Stimulated activated memory B cell treated with anti-CD40 and anti-IgM and Interleukin-4, amounts not matched to agents 10 μg/mL and 1 μg/mL and 100 μg/mL, for 72 hours (primary cell): Measurements from ENCODE around the gene OR10H5.
"Not testable (repeated sequence)": the region's sequence is repeated elsewhere in the genome, so short reads cannot be mapped to it uniquely, and the experiment has no call there.

Experiments
- ATAC-seq: fragments of 150-1000 bp; cut with Tn5 transposase; 2 replicates; pipeline ENCODE4 v1.10.0; 2021
- H3K27ac Mint-ChIP-seq: one replicate; pipeline ENCODE4 v1.8.0; 2022; ENCODE audit warnings: mild to moderate bottlenecking, mixed read lengths
- H3K27me3 Mint-ChIP-seq: one replicate; pipeline ENCODE4 v1.8.0; 2022; ENCODE audit warnings: mixed read lengths
- H3K36me3 Mint-ChIP-seq: one replicate; pipeline ENCODE4 v1.8.0; 2022; ENCODE audit warnings: mixed read lengths
- H3K4me1 Mint-ChIP-seq: one replicate; pipeline ENCODE4 v1.8.0; 2022; ENCODE audit warnings: mixed read lengths
- H3K4me3 Mint-ChIP-seq: one replicate; pipeline ENCODE4 v1.8.0; 2022; ENCODE audit warnings: mild to moderate bottlenecking, moderate library complexity, mixed read lengths
- H3K9me3 Mint-ChIP-seq: one replicate; pipeline ENCODE4 v1.8.0; 2022; ENCODE audit warnings: mixed read lengths

The OR10H5 gene

GRCh38 chr19:15831626-15832025 is 44.2 kb downstream of the OR10H5 start:
- no peaks in the 10 kb centered on the region for H3K36me3 Mint-ChIP-seq
- no peak overlapping the region for H3K4me3 Mint-ChIP-seq
- ATAC-seq: no peak
- H3K4me1 Mint-ChIP-seq: peaks cover 8% of the 10 kb centered on the region
- H3K27ac Mint-ChIP-seq: no peak overlapping the region
- no peaks in the 10 kb centered on the region for H3K9me3 Mint-ChIP-seq
- H3K27me3 Mint-ChIP-seq: peaks cover 18% of the 10 kb centered on the region

DNA sequence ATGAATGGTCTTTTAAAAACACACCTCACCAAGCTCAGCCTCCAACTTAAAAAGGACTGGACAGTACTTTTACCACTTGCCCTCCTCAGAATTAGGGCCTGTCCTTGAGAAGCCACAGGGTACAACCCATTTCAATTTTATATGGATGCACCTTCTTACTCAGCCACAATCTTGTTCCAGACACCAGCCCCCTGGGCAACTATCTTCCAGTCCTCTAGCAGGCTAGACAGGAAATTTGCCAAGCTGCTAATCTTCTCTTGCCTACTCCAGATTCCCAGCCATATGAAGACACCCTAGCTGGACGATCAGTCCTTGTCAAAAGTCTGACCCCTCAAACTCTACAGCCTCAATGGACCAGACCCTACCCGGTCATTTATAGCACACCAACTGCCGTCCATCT is 46.8 kb downstream of the OR10H5 start:
- H3K27ac Mint-ChIP-seq, ATAC-seq: not testable (repeated sequence)

GRCh38 chr19:15835565-15836329 is 48.3 kb downstream of the OR10H5 start:
- H3K36me3 Mint-ChIP-seq, H3K9me3 Mint-ChIP-seq, H3K27me3 Mint-ChIP-seq, ATAC-seq: not testable (repeated sequence)
- peak overlapping the region; percentile 83 for H3K4me3 Mint-ChIP-seq
- H3K27ac Mint-ChIP-seq: peak overlapping the region; percentile 96
- H3K4me1 Mint-ChIP-seq: peaks cover 14% of the 10 kb centered on the region

More for the DNA sequence above, 46.8 kb downstream of the OR10H5 start:
- not testable (repeated sequence) for H3K4me3 Mint-ChIP-seq, H3K36me3 Mint-ChIP-seq, H3K9me3 Mint-ChIP-seq
- H3K4me1 Mint-ChIP-seq: peaks cover 14% of the 10 kb centered on the region
- H3K27me3 Mint-ChIP-seq: peaks cover 21% of the 10 kb centered on the region

DNA sequence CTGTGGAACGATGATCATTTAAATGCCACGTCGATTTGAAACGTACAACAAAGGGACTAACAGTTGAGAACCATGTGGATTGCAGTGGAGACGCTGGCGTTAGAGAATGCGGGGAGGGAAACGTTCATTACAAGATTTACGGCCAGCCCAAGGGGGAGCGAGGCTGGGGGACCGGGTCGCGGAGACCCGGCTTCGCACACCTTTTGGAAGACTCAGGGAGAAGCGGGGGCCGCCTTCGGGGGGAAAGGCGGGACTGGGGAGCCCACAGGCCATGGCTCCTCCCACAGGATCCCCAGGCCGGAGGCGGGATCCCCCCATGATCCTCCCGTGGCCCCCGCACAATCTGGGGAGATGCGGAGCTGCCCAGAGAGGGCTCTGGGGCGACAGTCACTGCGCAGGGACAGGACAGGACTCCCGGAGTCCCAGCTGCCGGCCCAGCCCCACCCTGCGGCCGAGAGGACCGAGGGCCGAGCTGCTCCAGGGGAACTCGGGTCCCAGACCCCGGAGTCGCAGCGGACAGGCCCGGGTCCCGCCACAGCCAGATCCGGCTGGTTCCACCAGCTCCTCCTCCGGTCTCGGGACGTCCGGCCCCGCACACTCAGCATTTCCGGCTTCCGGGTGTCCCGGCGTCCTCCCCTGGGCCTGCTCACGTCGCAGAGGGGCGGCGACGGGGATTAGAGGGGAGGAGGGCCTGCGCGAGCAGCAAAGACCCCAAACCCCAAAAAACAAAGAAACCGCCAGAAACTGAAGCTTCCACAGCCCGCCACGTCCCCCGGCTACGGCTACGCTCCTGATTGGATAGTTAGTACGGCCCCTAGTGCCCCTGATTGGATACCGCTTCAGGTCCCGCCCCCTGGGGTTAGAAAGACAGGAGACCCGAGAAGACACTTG is 49.1 kb downstream of the OR10H5 start:
- peak overlapping the region; percentile 96 for H3K27ac Mint-ChIP-seq
- peaks cover 14% of the 10 kb centered on the region for H3K4me1 Mint-ChIP-seq
- H3K4me3 Mint-ChIP-seq: peak overlapping the region; percentile 83
- peaks cover 11% of the 10 kb centered on the region for H3K27me3 Mint-ChIP-seq
- H3K9me3 Mint-ChIP-seq: no peaks in the 10 kb centered on the region
- no peaks in the 10 kb centered on the region for H3K36me3 Mint-ChIP-seq
- ATAC-seq: peak; percentile 99

- peaks cover 18% of the 10 kb centered on the region for H3K27me3 Mint-ChIP-seq
- peaks cover 14% of the 10 kb centered on the region for H3K4me1 Mint-ChIP-seq
- H3K27ac Mint-ChIP-seq: peak overlapping the region; percentile 96
Observed at GRCh38 chr19:15837221-15837731, 49.8 kb downstream of the OR10H5 start.

DNA sequence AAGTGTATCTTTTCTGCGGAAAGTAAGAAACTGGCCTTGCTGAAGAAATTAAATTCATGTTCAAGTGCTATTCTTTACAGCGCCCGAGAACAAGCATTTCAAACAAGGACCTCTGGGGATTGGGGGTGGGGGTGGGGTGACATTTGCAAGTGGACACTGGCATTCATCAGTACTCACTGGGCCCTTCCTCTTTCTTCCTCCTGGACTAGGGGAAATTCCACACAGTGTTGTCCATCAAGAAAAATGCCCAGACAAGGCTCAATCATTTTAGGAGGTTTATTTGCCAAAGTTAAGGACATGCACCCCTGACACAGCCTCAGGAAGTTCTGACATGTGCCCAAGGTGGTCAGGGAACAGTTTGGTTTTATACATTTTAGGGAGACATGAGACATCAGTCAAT is 50.9 kb downstream of the OR10H5 start:
- Mint-ChIP-seq H3K4me3 (no peak overlapping the region), H3K9me3 (no peaks in the 10 kb centered on the region), H3K4me1 (peaks cover 14% of the 10 kb centered on the region), H3K36me3 (no peaks in the 10 kb centered on the region), H3K27me3 (peaks cover 24% of the 10 kb centered on the region), H3K27ac (no peak overlapping the region)
- ATAC-seq: no peak

More at GRCh38 chr19:15837221-15837731, 49.8 kb downstream of the OR10H5 start:
- H3K4me3 Mint-ChIP-seq: peak overlapping the region; percentile 83
- H3K36me3 Mint-ChIP-seq: no peaks in the 10 kb centered on the region
- H3K9me3 Mint-ChIP-seq: no peaks in the 10 kb centered on the region
- ATAC-seq: peak; percentile 24

- not testable (repeated sequence) for ATAC-seq, H3K9me3 Mint-ChIP-seq, H3K36me3 Mint-ChIP-seq, H3K27ac Mint-ChIP-seq, H3K4me3 Mint-ChIP-seq
- Mint-ChIP-seq H3K27me3 (peaks cover 30% of the 10 kb centered on the region), H3K4me1 (peaks cover 14% of the 10 kb centered on the region)
Observed at GRCh38 chr19:15839888-15840287, 52.4 kb downstream of the OR10H5 start.

DNA sequence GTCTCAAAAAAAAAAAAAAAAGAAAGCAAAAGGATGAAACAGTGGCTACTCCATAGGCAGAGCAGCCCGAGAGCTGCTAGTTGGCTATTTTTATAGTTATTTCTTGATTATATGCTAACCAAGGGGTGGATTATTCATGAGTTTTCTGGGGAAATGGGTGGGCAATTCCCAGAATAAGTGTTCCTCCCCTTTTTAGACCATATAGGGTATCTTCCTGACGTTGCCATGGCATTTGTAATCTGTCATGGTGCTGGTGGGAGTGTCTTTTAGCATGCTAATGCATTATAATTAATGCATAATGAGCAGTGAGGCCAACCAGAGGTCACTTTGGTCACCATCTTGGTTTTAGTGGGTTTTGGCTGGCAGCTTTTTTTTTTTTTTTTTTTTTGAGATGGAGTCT is 53.4 kb downstream of the OR10H5 start:
- H3K36me3 Mint-ChIP-seq: no peaks in the 10 kb centered on the region
- no peaks in the 10 kb centered on the region for H3K9me3 Mint-ChIP-seq
- no peak overlapping the region for H3K4me3 Mint-ChIP-seq
- ATAC-seq: no peak
- peaks cover 11% of the 10 kb centered on the region for H3K4me1 Mint-ChIP-seq
- peaks cover 39% of the 10 kb centered on the region for H3K27me3 Mint-ChIP-seq
- H3K27ac Mint-ChIP-seq: no peak overlapping the region

GRCh38 chr19:15841875-15842569 is 54.6 kb downstream of the OR10H5 start:
- ATAC-seq: no peak
- no peaks in the 10 kb centered on the region for H3K36me3 Mint-ChIP-seq
- H3K4me1 Mint-ChIP-seq: peaks cover 6% of the 10 kb centered on the region
- H3K9me3 Mint-ChIP-seq: no peaks in the 10 kb centered on the region
- H3K27me3 Mint-ChIP-seq: peaks cover 50% of the 10 kb centered on the region
- no peak overlapping the region for H3K27ac Mint-ChIP-seq
- no peak overlapping the region for H3K4me3 Mint-ChIP-seq

DNA sequence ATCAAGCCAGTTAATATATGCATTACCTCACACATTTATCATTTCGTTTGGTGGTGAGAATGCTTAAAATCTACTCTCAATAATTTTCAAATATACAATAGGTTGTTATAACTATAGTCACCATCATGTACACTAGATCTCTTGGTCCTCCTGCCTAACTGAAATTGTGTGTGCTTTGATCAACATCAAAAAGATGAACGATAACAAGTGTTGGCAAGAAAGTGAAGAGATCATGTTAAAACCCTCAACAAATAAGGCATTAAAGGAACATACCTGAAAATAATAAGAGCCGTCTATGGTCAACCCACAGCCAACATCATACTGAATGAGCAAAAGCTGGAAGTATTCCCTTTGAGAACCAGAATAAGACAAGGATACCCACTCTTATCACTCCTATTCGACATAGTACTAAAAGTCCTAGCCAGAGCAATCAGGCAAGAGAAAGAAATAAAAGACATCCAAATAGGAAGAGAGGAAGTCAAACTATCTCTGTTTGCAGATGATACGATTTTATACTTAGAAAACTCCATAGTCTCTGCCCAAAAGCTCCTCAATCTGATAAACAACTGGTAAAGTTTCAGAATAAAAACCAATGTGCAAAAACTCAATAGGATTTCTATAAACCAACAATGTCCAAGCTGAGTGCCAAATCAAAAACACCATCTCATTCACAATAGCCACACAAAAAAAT is 55.9 kb downstream of the OR10H5 start:
- Mint-ChIP-seq H3K4me3 (no peak overlapping the region), H3K27ac (no peak overlapping the region), H3K4me1 (no peaks in the 10 kb centered on the region), H3K36me3 (no peaks in the 10 kb centered on the region), H3K9me3 (no peaks in the 10 kb centered on the region), H3K27me3 (peaks cover 56% of the 10 kb centered on the region)
- ATAC-seq: no peak

- not testable (repeated sequence) for H3K27ac Mint-ChIP-seq, H3K36me3 Mint-ChIP-seq, H3K4me3 Mint-ChIP-seq, H3K4me1 Mint-ChIP-seq, H3K9me3 Mint-ChIP-seq, ATAC-seq
- H3K27me3 Mint-ChIP-seq: peaks cover 50% of the 10 kb centered on the region
Observed at GRCh38 chr19:15843894-15844222, 56.4 kb downstream of the OR10H5 start.

- Mint-ChIP-seq H3K27ac (no peak overlapping the region), H3K4me1 (no peaks in the 10 kb centered on the region), H3K36me3 (no peaks in the 10 kb centered on the region), H3K4me3 (no peak overlapping the region), H3K9me3 (no peaks in the 10 kb centered on the region), H3K27me3 (peaks cover 60% of the 10 kb centered on the region)
- ATAC-seq: no peak
Observed at GRCh38 chr19:15846923-15847322, 59.5 kb downstream of the OR10H5 start.

DNA sequence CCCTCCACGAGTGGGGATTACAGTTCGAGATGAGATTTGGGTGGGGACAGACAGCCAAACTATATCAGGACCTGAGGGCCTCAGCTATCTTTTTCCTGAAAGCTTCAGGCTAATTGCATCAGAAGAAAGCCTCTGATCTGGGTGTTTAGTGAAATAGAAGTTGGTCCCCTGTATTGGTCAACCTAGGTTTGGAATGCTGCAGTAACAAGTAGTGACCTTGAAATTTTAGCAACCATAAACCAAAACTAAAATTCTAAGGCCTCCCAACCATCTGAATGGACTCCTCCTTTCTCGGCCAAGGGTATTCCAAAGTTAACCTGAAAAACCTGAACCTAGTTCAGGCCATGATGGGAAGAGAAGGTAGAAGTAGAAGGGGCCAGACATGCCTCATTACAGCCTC is 62.9 kb downstream of the OR10H5 start:
- H3K27me3 Mint-ChIP-seq: peaks cover 54% of the 10 kb centered on the region

More for the DNA sequence above, 62.9 kb downstream of the OR10H5 start:
- H3K4me1 Mint-ChIP-seq: no peaks in the 10 kb centered on the region
- H3K4me3 Mint-ChIP-seq: no peak overlapping the region
- no peaks in the 10 kb centered on the region for H3K36me3 Mint-ChIP-seq
- H3K9me3 Mint-ChIP-seq: peaks cover 5% of the 10 kb centered on the region
- ATAC-seq: no peak
- H3K27ac Mint-ChIP-seq: no peak overlapping the region
